ENCODE measurements around the gene GAD2. TPM values are rescaled to one million over a fixed set of nuclear protein-coding genes. Genes with fewer than 3 reads are reported as not detected.

The GAD2 gene
- total RNA-seq, 1 donor, result not detected

- no peak overlapping the region for H3K4me3 ChIP-seq (ENCODE audit: low read depth, low read length)
- DNase-seq (ENCODE audit: low read depth), result no peak
- TF ChIP-seq, protein P1, sequence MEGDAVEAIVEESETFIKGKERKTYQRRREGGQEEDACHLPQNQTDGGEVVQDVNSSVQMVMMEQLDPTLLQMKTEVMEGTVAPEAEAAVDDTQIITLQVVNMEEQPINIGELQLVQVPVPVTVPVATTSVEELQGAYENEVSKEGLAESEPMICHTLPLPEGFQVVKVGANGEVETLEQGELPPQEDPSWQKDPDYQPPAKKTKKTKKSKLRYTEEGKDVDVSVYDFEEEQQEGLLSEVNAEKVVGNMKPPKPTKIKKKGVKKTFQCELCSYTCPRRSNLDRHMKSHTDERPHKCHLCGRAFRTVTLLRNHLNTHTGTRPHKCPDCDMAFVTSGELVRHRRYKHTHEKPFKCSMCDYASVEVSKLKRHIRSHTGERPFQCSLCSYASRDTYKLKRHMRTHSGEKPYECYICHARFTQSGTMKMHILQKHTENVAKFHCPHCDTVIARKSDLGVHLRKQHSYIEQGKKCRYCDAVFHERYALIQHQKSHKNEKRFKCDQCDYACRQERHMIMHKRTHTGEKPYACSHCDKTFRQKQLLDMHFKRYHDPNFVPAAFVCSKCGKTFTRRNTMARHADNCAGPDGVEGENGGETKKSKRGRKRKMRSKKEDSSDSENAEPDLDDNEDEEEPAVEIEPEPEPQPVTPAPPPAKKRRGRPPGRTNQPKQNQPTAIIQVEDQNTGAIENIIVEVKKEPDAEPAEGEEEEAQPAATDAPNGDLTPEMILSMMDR (IDR thresholded peaks at IDR 0.05; ENCODE audit: insufficient read depth, low read length), result no peak
Observed at GRCh38 chr10:26213157-26213800, 3.3 kb upstream of the GAD2 start.

DNA sequence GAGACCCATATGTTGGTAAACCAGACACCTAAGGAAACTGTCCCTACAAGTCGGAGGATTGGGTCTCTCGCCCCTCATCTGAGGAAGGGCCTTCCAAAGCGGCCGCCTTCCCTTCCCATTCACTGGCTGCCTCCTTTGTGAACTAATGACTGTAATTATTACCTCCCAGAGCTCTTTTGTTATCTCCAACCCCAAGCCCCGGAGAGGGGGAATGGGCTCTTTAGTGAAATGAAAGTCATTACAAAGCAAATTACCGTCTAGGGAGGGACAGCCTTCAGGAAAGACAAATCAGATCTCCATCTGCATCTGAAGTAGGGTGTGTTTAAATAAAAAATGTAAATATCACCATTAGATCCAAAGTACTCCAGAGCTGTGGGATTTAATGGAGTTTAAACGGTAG, 2.6 kb upstream of the GAD2 start:
- H3K4me3 ChIP-seq (ENCODE audit: low read depth, low read length), result no peak overlapping the region
- TF ChIP-seq, protein P1 (IDR thresholded peaks at IDR 0.05; ENCODE audit: insufficient read depth, low read length), result no peak
- no peak for DNase-seq (ENCODE audit: low read depth)

- H3K4me3 ChIP-seq (ENCODE audit: low read depth, low read length), result no peak overlapping the region
- TF ChIP-seq, protein P1 (IDR thresholded peaks at IDR 0.05; ENCODE audit: insufficient read depth, low read length), result no peak
- no peak for DNase-seq (ENCODE audit: low read depth)
Observed at GRCh38 chr10:26214551-26215395, 1.8 kb upstream of the GAD2 start.

- H3K4me3 ChIP-seq (ENCODE audit: low read depth, low read length), result no peak overlapping the region
- no peak for DNase-seq (ENCODE audit: low read depth)
- TF ChIP-seq, protein P1 (IDR thresholded peaks at IDR 0.05; ENCODE audit: insufficient read depth, low read length), result no peak
Observed at GRCh38 chr10:26215396-26215934, 1.1 kb upstream of the GAD2 start.

DNA sequence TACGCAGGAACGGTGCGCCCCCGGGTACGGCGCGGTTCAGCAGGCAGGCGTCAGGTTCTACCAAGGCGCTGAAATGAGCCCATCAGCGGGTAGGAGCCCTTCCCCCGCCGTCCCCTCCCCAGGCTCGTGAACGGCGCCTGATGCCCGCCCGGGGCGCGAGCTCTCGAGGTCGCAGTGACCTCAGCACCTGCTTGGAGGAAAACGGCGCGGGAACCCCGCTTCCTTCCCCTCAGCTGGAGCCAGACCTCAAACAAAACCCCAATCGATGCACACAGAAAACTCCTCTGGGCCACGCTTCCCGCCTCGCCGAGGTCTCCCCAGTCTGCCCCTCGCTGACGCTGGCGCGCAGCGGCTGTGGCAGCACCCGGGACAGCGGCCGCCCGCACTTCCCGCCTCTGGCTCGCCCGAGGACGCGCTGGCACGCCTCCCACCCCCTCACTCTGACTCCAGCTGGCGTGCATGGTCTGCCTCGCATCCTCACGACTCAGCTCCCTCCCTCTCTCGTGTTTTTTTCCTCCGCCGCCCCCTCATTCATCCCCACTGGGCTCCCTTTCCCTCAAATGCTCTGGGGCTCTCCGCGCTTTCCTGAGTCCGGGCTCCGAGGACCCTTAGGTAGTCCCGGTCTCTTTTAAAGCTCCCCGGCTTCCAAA, 514 bp upstream of the GAD2 start:
- H3K4me3 ChIP-seq (ENCODE audit: low read depth, low read length), result no peak overlapping the region
- TF ChIP-seq, protein P1 (IDR thresholded peaks at IDR 0.05; ENCODE audit: insufficient read depth, low read length), result no peak
- no peak for DNase-seq (ENCODE audit: low read depth)

DNA sequence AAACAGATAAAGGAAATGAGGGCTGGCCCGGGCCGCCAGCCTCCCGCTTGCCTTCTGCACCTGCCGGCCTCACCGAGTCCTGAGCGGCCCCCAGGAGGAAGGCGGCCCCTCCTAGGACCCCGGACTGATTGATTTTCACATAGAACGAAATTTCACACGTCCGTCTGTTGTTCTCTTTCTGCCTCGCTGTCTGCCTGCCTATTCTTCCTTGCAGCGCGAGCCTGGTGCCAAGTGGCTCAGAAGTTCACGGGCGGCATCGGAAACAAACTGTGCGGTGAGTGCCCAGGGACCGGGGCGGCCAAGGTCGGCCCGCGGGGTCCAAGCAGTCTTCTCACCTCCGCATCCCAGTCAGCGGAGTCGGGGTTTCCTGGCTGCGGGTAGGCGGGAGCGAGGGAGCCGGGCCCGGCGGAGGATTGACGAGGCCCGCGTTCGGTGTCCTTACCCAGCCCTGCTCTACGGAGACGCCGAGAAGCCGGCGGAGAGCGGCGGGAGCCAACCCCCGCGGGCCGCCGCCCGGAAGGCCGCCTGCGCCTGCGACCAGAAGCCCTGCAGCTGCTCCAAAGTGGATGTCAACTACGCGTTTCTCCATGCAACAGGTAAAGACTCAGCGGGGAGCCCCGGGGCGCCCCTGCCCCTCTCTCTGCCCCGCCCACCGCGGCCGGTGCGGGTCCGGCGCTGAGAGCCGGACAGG, 967 bp downstream of the GAD2 start:
- no peak for DNase-seq (ENCODE audit: low read depth)
- TF ChIP-seq, protein P1 (IDR thresholded peaks at IDR 0.05; ENCODE audit: insufficient read depth, low read length), result no peak
- no peak overlapping the region for H3K4me3 ChIP-seq (ENCODE audit: low read depth, low read length)
